Measurements from ENCODE around the gene GALNT18. TPM values are rescaled to one million over a fixed set of nuclear protein-coding genes. Genes with fewer than 3 reads are reported as not detected.

Gene GALNT18
- total and polyA plus RNA-seq, 7 donors: 4.6 to 32.4 (median 8.3) TPM

- intact Hi-C loops (cut with DNase I): loop anchor here in 1 of 2 donors (10.0 kb wide), 1 partner anchor 76 kb away; no protein-coding TSS in a partner anchor
- peak in 3 of 4 donors; percentile 15 to 60 (median 50) for ATAC-seq
- no peak overlapping the region for H3K4me3 ChIP-seq
These were observed 83.4 kb downstream of the GALNT18 start for GRCh38 chr11:11538277-11538960.

GRCh38 chr11:11537871-11538270, 83.9 kb downstream of the GALNT18 start:
- no peak for TF ChIP-seq CTCF (IDR thresholded peaks at IDR 0.05)
- DNase-seq: no peak
- WGBS, 3 donors: 42 to 61% (median 47%) methylated on average over 5 of the region's 5 CpGs
- Histone ChIP-seq H3K36me3 (ENCODE audit: insufficient read depth in 1 of 2, low read depth in 1 of 2) (no peaks in the 10 kb centered on the region), H3K27me3 (ENCODE audit: insufficient read depth in 3 of 3, low read length in 2 of 3) (no peaks in the 10 kb centered on the region), H3K4me1 (peaks cover 39% of the 10 kb centered on the region), H3K4me3 (no peak overlapping the region), H3K9me3 (no peaks in the 10 kb centered on the region), H3K27ac (peak overlapping the region; percentile 19)
- ATAC-seq: no peak
- intact Hi-C loops (cut with DNase I): loop anchor here in 1 of 2 donors (10.0 kb wide), 1 partner anchor 77 kb away; no protein-coding TSS in a partner anchor

More at GRCh38 chr11:11538277-11538960, 83.4 kb downstream of the GALNT18 start:
- Histone ChIP-seq H3K27ac (peak overlapping the region; percentile 19), H3K27me3 (ENCODE audit: insufficient read depth in 3 of 3, low read length in 2 of 3) (no peaks in the 10 kb centered on the region), H3K36me3 (ENCODE audit: insufficient read depth in 1 of 2, low read depth in 1 of 2) (no peaks in the 10 kb centered on the region), H3K4me1 (peaks cover 34% of the 10 kb centered on the region), H3K9me3 (no peaks in the 10 kb centered on the region)
- WGBS, 3 donors: 37 to 52% (median 37%) methylated on average over 12 of the region's 12 CpGs
- peak in 1 of 2 donors; percentile 32 for DNase-seq
- no peak for TF ChIP-seq CTCF (IDR thresholded peaks at IDR 0.05)

GRCh38 chr11:11537372-11537771, 84.4 kb downstream of the GALNT18 start:
- H3K36me3 ChIP-seq (ENCODE audit: insufficient read depth in 1 of 2, low read depth in 1 of 2): no peaks in the 10 kb centered on the region
- no peaks in the 10 kb centered on the region for H3K9me3 ChIP-seq
- H3K4me3 ChIP-seq: no peak overlapping the region
- intact Hi-C loops (cut with DNase I): loop anchor here in 1 of 2 donors (10.0 kb wide), 1 partner anchor 77 kb away; no protein-coding TSS in a partner anchor
- 32 to 35% (median 34%) methylated on average over 2 of the region's 2 CpGs for WGBS, 3 donors
- no peak for ATAC-seq
- TF ChIP-seq CTCF (IDR thresholded peaks at IDR 0.05): no peak
- H3K27me3 ChIP-seq (ENCODE audit: insufficient read depth in 3 of 3, low read length in 2 of 3): no peaks in the 10 kb centered on the region
- peaks cover 44% of the 10 kb centered on the region for H3K4me1 ChIP-seq
- no peak for DNase-seq
- H3K27ac ChIP-seq: peak overlapping the region; percentile 6

GRCh38 chr11:11536650-11537049, 85.2 kb downstream of the GALNT18 start:
- intact Hi-C loops (cut with DNase I): loop anchor here in 1 of 2 donors (10.0 kb wide), 1 partner anchor 78 kb away; no protein-coding TSS in a partner anchor
- peak overlapping the region; percentile 33 for H3K27ac ChIP-seq

More at GRCh38 chr11:11536650-11537049, 85.2 kb downstream of the GALNT18 start:
- Histone ChIP-seq H3K9me3 (no peaks in the 10 kb centered on the region), H3K4me1 (peaks cover 50% of the 10 kb centered on the region), H3K4me3 (no peak overlapping the region), H3K36me3 (ENCODE audit: insufficient read depth in 1 of 2, low read depth in 1 of 2) (no peaks in the 10 kb centered on the region), H3K27me3 (ENCODE audit: insufficient read depth in 3 of 3, low read length in 2 of 3) (no peaks in the 10 kb centered on the region)
- DNase-seq (no peak), ATAC-seq (no peak)
- WGBS, 3 donors: 77 to 82% (median 78%) methylated on average over 3 of the region's 3 CpGs
- no peak for TF ChIP-seq CTCF (IDR thresholded peaks at IDR 0.05)
